DND-41 (cell line): ENCODE measurements around the gene PRSS23.

Experiments used
- ATAC-seq: fragments of 200-7000 bp; cut with Tn5 transposase; 3 replicates; pipeline ENCODE4 v1.9.1; 2021; ENCODE audit warnings: low read depth; ENCODE audit not compliant: insufficient read depth
- DNase-seq: peaks from one replicate; pipeline ENCODE4 v3.0.0-alpha.2; 2020
- H2AFZ ChIP-seq: 2 replicates; pipeline ENCODE4 v1.6.0; 2012; ENCODE audit warnings: low read depth, low read length
- H3K27ac ChIP-seq: 2 replicates; pipeline ENCODE4 v1.5.1; 2012; ENCODE audit warnings: low read length, inconsistent platforms
- H3K27me3 ChIP-seq: fragments of 200-600 bp; sonication (generic); 2 replicates; pipeline ENCODE4 v1.6.0; 2012; ENCODE audit warnings: low read length, mild to moderate bottlenecking, inconsistent platforms; ENCODE audit not compliant: insufficient read depth, poor library complexity
- H3K36me3 ChIP-seq: 2 replicates; pipeline ENCODE4 v1.5.1; 2012; ENCODE audit warnings: low read length, inconsistent platforms; ENCODE audit not compliant: insufficient read depth
- H3K4me1 ChIP-seq: 2 replicates; pipeline ENCODE4 v1.5.1; 2012; ENCODE audit warnings: mild to moderate bottlenecking, low read length; ENCODE audit not compliant: insufficient read depth
- H3K4me2 ChIP-seq: 2 replicates; pipeline ENCODE4 v1.6.0; 2012; ENCODE audit warnings: mild to moderate bottlenecking, moderate library complexity, low read length, inconsistent platforms; ENCODE audit not compliant: insufficient read depth
- H3K4me3 ChIP-seq, 2 experiments: fragments of 200-600 bp in 1 of 2; shearing (Covaris generic) in 1 of 2; 2 replicates each; pipeline ENCODE4 v1.5.1; 2012 to 2016; ENCODE audit warnings: inconsistent platforms in 2 of 2, low read length in 2 of 2, mild to moderate bottlenecking in 2 of 2, low read depth in 1 of 2, moderate library complexity in 1 of 2
- H3K79me2 ChIP-seq: 2 replicates; pipeline ENCODE4 v1.6.0; 2012; ENCODE audit warnings: low read length, inconsistent platforms; ENCODE audit not compliant: insufficient read depth
- H3K9ac ChIP-seq: 2 replicates; pipeline ENCODE4 v1.6.0; 2012; ENCODE audit warnings: low read depth, mild to moderate bottlenecking, inconsistent platforms, low read length, moderate library complexity
- H3K9me3 ChIP-seq: 2 replicates; pipeline ENCODE4 v1.5.1; 2012; ENCODE audit warnings: low read length, moderate library complexity, mild to moderate bottlenecking, inconsistent platforms; ENCODE audit not compliant: insufficient read depth, severe bottlenecking
- H4K20me1 ChIP-seq: 2 replicates; pipeline ENCODE4 v1.6.0; 2012; ENCODE audit warnings: low read length; ENCODE audit not compliant: insufficient read depth
- CTCF ChIP-seq: IDR thresholded peaks from 2 replicates; pipeline ENCODE4 v1.5.1; 2012; ENCODE audit warnings: borderline replicate concordance, low read length, moderate library complexity, mild to moderate bottlenecking; ENCODE audit not compliant: poor library complexity, severe bottlenecking; ENCODE audit errors: extremely low read depth
- EZH2 ChIP-seq: IDR thresholded peaks from 3 replicates; pipeline ENCODE4 v1.6.1; 2012; ENCODE audit warnings: borderline replicate concordance, low read depth, mild to moderate bottlenecking, moderate library complexity, low read length, inconsistent platforms; ENCODE audit not compliant: severe bottlenecking

PRSS23 gene

GRCh38 chr11:86812981-86813380, 12.6 kb downstream of the PRSS23 start:
- no peaks in the 10 kb centered on the region for H4K20me1 ChIP-seq
- H3K27me3 ChIP-seq: peaks cover 29% of the 10 kb centered on the region
- H3K27ac ChIP-seq: no peak overlapping the region
- H3K9ac ChIP-seq: no peak overlapping the region
- H3K4me2 ChIP-seq: no peak overlapping the region
- H3K79me2 ChIP-seq: no peaks in the 10 kb centered on the region
- no peaks in the 10 kb centered on the region for H3K9me3 ChIP-seq
- H3K4me1 ChIP-seq: no peaks in the 10 kb centered on the region
- no peaks in the 10 kb centered on the region for H3K36me3 ChIP-seq
- ATAC-seq (no peak), DNase-seq (no peak)
- H3K4me3 ChIP-seq: no peak overlapping the region
- TF ChIP-seq EZH2 (no peak), CTCF (no peak)
- H2AFZ ChIP-seq: no peak overlapping the region

GRCh38 chr11:86814775-86815174, 14.4 kb downstream of the PRSS23 start:
- Histone ChIP-seq H3K27me3 (peaks cover 29% of the 10 kb centered on the region), H4K20me1 (no peaks in the 10 kb centered on the region), H3K4me3 (no peak overlapping the region), H3K36me3 (no peaks in the 10 kb centered on the region), H3K9ac (no peak overlapping the region), H2AFZ (no peak overlapping the region), H3K27ac (no peak overlapping the region), H3K4me2 (no peak overlapping the region), H3K9me3 (no peaks in the 10 kb centered on the region), H3K79me2 (no peaks in the 10 kb centered on the region), H3K4me1 (no peaks in the 10 kb centered on the region; the same call in 1 of the 2 replicates)
- no peak for TF ChIP-seq EZH2
- TF ChIP-seq CTCF: no peak
- ATAC-seq (no peak), DNase-seq (no peak)

GRCh38 chr11:86815726-86816125, 15.4 kb downstream of the PRSS23 start:
- Histone ChIP-seq H2AFZ (no peak overlapping the region), H3K36me3 (no peaks in the 10 kb centered on the region), H3K79me2 (no peaks in the 10 kb centered on the region), H4K20me1 (no peaks in the 10 kb centered on the region), H3K4me1 (no peaks in the 10 kb centered on the region; the same call in 1 of the 2 replicates), H3K27me3 (peaks cover 29% of the 10 kb centered on the region), H3K9ac (no peak overlapping the region), H3K9me3 (no peaks in the 10 kb centered on the region), H3K4me2 (no peak overlapping the region), H3K4me3 (no peak overlapping the region), H3K27ac (no peak overlapping the region)
- DNase-seq: no peak
- TF ChIP-seq EZH2 (no peak), CTCF (no peak)
- no peak for ATAC-seq

- no peak for TF ChIP-seq EZH2
- TF ChIP-seq CTCF: no peak
- H3K4me2 ChIP-seq: no peak overlapping the region
- no peaks in the 10 kb centered on the region for H4K20me1 ChIP-seq
- no peak for ATAC-seq
- no peaks in the 10 kb centered on the region for H3K79me2 ChIP-seq
- DNase-seq: no peak
- H3K27ac ChIP-seq: no peak overlapping the region
- H3K9me3 ChIP-seq: no peaks in the 10 kb centered on the region
- peaks cover 29% of the 10 kb centered on the region for H3K27me3 ChIP-seq
- H3K4me3 ChIP-seq: no peak overlapping the region
- no peak overlapping the region for H2AFZ ChIP-seq
- no peak overlapping the region for H3K9ac ChIP-seq
- H3K4me1 ChIP-seq: no peaks in the 10 kb centered on the region; the same call in 1 of the 2 replicates
- H3K36me3 ChIP-seq: no peaks in the 10 kb centered on the region
Observed at GRCh38 chr11:86816251-86816726, 15.9 kb downstream of the PRSS23 start.
